ENCODE results near the gene ZNF462. TPM values are rescaled to one million over a fixed set of nuclear protein-coding genes. Genes with fewer than 3 reads are reported as not detected.

The ZNF462 gene
- 195 and 199 TPM in 2 replicates for total RNA-seq
- long read RNA-seq, full-length matches to known transcripts, result 8 of 45 reads
- long read RNA-seq, partial matches to known transcripts, result 21 of 45 reads
- long read RNA-seq, other reads (novel, unspliced or antisense), result 16 of 45 reads

- Mint-ChIP-seq H3K36me3 (ENCODE audit: low read depth) (peaks cover 21% of the 10 kb centered on the region), H3K27ac (ENCODE audit: unreplicated experiment) (peak within 1 kb of the TSS; percentile 99), H3K9me3 (peaks cover 2% of the 10 kb centered on the region), H3K27me3 (ENCODE audit: low read depth) (peaks cover 10% of the 10 kb centered on the region), H3K4me3 (peak within 1 kb of the TSS; percentile 93), H3K4me1 (peaks cover 61% of the 10 kb centered on the region)
- peak; percentile 36 for DNase-seq (ENCODE audit: low read depth, low spot score)
- TF ChIP-seq, protein P1, sequence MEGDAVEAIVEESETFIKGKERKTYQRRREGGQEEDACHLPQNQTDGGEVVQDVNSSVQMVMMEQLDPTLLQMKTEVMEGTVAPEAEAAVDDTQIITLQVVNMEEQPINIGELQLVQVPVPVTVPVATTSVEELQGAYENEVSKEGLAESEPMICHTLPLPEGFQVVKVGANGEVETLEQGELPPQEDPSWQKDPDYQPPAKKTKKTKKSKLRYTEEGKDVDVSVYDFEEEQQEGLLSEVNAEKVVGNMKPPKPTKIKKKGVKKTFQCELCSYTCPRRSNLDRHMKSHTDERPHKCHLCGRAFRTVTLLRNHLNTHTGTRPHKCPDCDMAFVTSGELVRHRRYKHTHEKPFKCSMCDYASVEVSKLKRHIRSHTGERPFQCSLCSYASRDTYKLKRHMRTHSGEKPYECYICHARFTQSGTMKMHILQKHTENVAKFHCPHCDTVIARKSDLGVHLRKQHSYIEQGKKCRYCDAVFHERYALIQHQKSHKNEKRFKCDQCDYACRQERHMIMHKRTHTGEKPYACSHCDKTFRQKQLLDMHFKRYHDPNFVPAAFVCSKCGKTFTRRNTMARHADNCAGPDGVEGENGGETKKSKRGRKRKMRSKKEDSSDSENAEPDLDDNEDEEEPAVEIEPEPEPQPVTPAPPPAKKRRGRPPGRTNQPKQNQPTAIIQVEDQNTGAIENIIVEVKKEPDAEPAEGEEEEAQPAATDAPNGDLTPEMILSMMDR (conservative IDR thresholded peaks at IDR 0.05), result no peak
These were observed at the start of gene ZNF462 for GRCh38 chr9:106862821-106863720. TSS of gene ZNF462 (plus strand) at chr9:106863166. CDS start at chr9:106923384, 60,218 bp downstream.

- TF ChIP-seq, protein P1 (conservative IDR thresholded peaks at IDR 0.05), result no peak
- peaks cover 9% of the 10 kb centered on the region for H3K9me3 Mint-ChIP-seq
- H3K4me3 Mint-ChIP-seq, result no peak overlapping the region
These were observed 46.4 kb upstream of the ZNF462 start for GRCh38 chr9:106816524-106816923.

GRCh38 chr9:106818034-106818433 lies 44.9 kb upstream of the ZNF462 start:
- TF ChIP-seq, protein P1 (conservative IDR thresholded peaks at IDR 0.05), result no peak
- Mint-ChIP-seq H3K9me3 (peaks cover 9% of the 10 kb centered on the region), H3K27me3 (ENCODE audit: low read depth) (no peaks in the 10 kb centered on the region), H3K36me3 (ENCODE audit: low read depth) (peaks cover 10% of the 10 kb centered on the region), H3K4me1 (peaks cover 13% of the 10 kb centered on the region), H3K27ac (ENCODE audit: unreplicated experiment) (no peak overlapping the region), H3K4me3 (no peak overlapping the region)
- no peak for DNase-seq (ENCODE audit: low read depth, low spot score)

More at GRCh38 chr9:106816524-106816923, 46.4 kb upstream of the ZNF462 start:
- H3K36me3 Mint-ChIP-seq (ENCODE audit: low read depth), result peaks cover 17% of the 10 kb centered on the region
- no peak overlapping the region for H3K27ac Mint-ChIP-seq (ENCODE audit: unreplicated experiment)
- H3K27me3 Mint-ChIP-seq (ENCODE audit: low read depth), result no peaks in the 10 kb centered on the region
- DNase-seq (ENCODE audit: low read depth, low spot score), result no peak
- H3K4me1 Mint-ChIP-seq, result peaks cover 13% of the 10 kb centered on the region

GRCh38 chr9:106820866-106821265 lies 42.1 kb upstream of the ZNF462 start:
- peaks cover 13% of the 10 kb centered on the region for H3K4me1 Mint-ChIP-seq
- peaks cover 1% of the 10 kb centered on the region for H3K36me3 Mint-ChIP-seq (ENCODE audit: low read depth)
- DNase-seq (ENCODE audit: low read depth, low spot score), result no peak
- peaks cover 1% of the 10 kb centered on the region for H3K9me3 Mint-ChIP-seq
- H3K27me3 Mint-ChIP-seq (ENCODE audit: low read depth), result no peaks in the 10 kb centered on the region
- TF ChIP-seq, protein P1 (conservative IDR thresholded peaks at IDR 0.05), result no peak
- H3K27ac Mint-ChIP-seq (ENCODE audit: unreplicated experiment), result no peak overlapping the region
- no peak overlapping the region for H3K4me3 Mint-ChIP-seq

DNA sequence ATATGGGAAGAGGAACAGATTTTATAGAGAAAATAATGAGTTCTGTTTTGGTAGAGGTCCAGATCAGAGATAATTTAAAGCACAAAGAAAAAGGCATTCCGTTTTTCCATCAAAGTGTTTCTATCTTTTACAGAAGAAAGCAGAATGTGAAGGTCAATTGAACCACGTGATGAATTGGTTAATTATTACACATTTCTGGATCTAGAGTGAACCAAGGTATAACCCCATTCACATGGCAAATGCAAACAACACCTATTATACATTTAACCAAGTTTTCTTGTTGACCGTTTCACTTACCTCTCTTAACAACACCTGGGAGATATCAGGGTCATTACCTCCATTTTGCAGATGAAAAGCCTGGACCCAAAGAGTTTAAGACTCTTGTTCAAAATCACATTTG lies 34.9 kb upstream of the ZNF462 start:
- H3K4me3 Mint-ChIP-seq, result no peak overlapping the region
- DNase-seq (ENCODE audit: low read depth, low spot score), result no peak
- no peaks in the 10 kb centered on the region for H3K27me3 Mint-ChIP-seq (ENCODE audit: low read depth)
- peaks cover under 1% of the 10 kb centered on the region for H3K9me3 Mint-ChIP-seq
- no peak overlapping the region for H3K27ac Mint-ChIP-seq (ENCODE audit: unreplicated experiment)
- TF ChIP-seq, protein P1 (conservative IDR thresholded peaks at IDR 0.05), result no peak
- peaks cover 4% of the 10 kb centered on the region for H3K4me1 Mint-ChIP-seq
- H3K36me3 Mint-ChIP-seq (ENCODE audit: low read depth), result no peaks in the 10 kb centered on the region
